ENCODE results near the gene ABO. TPM values are rescaled to one million over a fixed set of nuclear protein-coding genes. Genes with fewer than 3 reads are reported as not detected.

Gene ABO
- total RNA-seq (not detected in 2 replicates), polyA plus RNA-seq (not detected in 2 replicates), polyA minus RNA-seq (0.07 and 1.6 TPM in 2 replicates)
- 0.42 TPM for total RNA-seq (2013)

DNA sequence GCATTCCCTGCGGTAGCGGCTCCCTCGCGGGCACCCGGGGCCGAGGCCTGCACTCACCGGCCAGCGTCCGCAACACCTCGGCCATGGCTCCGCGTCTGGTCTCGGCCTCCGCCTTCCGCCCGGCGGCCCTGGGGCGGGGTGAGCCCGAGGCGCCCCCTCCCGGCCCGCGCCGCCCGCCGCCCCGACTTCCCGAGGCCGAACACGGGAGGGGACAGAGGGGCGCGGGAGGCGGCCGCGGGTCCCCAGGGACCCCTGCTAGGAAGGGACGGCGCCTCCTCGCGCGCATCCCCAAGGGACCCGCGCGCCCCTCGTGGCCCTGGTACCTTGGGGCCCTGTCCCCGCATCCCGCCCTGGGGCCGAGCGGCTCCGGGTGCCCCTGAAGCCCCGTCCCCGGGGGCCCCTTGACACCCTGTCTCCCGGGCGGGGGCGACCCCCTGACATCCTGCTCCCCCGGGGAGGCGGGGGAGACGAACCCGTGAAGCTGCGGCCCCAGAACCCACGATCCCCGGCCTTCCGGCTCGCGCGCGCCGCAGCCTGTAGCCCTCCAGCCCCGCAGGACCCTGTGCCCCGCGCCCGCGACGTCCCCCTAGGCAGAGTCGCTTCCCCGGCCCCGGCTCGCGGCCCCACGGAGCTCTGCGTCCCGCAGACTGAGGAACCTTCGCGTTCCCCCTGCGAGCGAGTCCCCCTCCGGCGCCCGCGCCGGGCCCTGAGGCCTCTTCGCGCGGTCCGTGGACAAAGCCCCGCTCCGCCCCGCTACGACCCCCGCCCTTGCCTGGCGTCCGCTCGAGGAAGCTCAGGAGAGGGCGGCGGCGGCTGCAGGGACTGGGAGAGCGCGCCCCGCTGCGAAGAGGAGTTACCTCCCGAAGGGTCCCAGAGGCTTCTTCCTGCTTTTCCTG is at the start of gene ABO:
Gene ABO, minus strand, starts transcription at position 97 of the 896 bp plus-strand sequence.
- Histone ChIP-seq H3K4me3 (ENCODE audit: control extremely low read depth in 1 of 5, extremely low read depth in 1 of 5, insufficient read depth in 1 of 5, low read depth in 2 of 5, low read length in 4 of 5) (no peak within 1 kb of the TSS), H3K9me3 (ENCODE audit: control extremely low read depth in 1 of 3, control insufficient read depth in 2 of 3, insufficient read depth in 1 of 3, low read length in 2 of 3) (peaks cover 0 to 18% (median 2%) of the 10 kb centered on the region in 3 donors), H3K36me3 (replicated peaks in 1 of 2; ENCODE audit: control extremely low read depth in 1 of 2, control insufficient read depth in 1 of 2, extremely low read depth in 1 of 2, insufficient read depth in 2 of 2, low read length in 1 of 2) (no peaks in the 10 kb centered on the region), H3K9ac (ENCODE audit: low read length) (no peak within 1 kb of the TSS), H2AFZ (ENCODE audit: insufficient read depth, low read depth, low read length, poor library complexity, severe bottlenecking) (no peak within 1 kb of the TSS), H3K79me2 (ENCODE audit: control insufficient read depth, insufficient read depth, low read length) (no peaks in the 10 kb centered on the region), H3K4me2 (replicated peaks; ENCODE audit: low read depth, low read length, poor library complexity, severe bottlenecking) (peak within 1 kb of the TSS; percentile 68), H3K4me1 (ENCODE audit: control insufficient read depth in 2 of 2, insufficient read depth in 2 of 2, low read length in 2 of 2) (peaks cover 0 to 8% of the 10 kb centered on the region in 2 donors), H3K27ac (ENCODE audit: low read length in 2 of 2) (no peak within 1 kb of the TSS), H4K20me1 (ENCODE audit: control insufficient read depth, insufficient read depth, low read length, poor library complexity, severe bottlenecking) (no peaks in the 10 kb centered on the region), H3K27me3 (replicated peaks in 1 of 4; ENCODE audit: control extremely low read depth in 1 of 4, control insufficient read depth in 3 of 4, insufficient read depth in 4 of 4, low read length in 3 of 4) (peaks cover 0 to 42% (median 8%) of the 10 kb centered on the region in 4 experiments)
- no peak for DNase-seq
- intact Hi-C loops (cut with micrococcal nuclease), result no loop called here
- Mint-ChIP-seq H3K27ac (no peak within 1 kb of the TSS), H3K4me1 (peaks cover 2% of the 10 kb centered on the region), H3K9me3 (ENCODE audit: insufficient read depth) (no peaks in the 10 kb centered on the region), H3K27me3 (peaks cover 53% of the 10 kb centered on the region), H3K4me3 (peak within 1 kb of the TSS; percentile 27)
- 3% methylated on average over 110 of the region's 110 CpGs for WGBS (ENCODE audit: insufficient coverage)
- TF ChIP-seq EZH2 (IDR thresholded peaks at IDR 0.05; ENCODE audit: borderline replicate concordance, insufficient read depth, low read depth, low read length, poor library complexity, severe bottlenecking), result no peak
- TF ChIP-seq, protein P1, sequence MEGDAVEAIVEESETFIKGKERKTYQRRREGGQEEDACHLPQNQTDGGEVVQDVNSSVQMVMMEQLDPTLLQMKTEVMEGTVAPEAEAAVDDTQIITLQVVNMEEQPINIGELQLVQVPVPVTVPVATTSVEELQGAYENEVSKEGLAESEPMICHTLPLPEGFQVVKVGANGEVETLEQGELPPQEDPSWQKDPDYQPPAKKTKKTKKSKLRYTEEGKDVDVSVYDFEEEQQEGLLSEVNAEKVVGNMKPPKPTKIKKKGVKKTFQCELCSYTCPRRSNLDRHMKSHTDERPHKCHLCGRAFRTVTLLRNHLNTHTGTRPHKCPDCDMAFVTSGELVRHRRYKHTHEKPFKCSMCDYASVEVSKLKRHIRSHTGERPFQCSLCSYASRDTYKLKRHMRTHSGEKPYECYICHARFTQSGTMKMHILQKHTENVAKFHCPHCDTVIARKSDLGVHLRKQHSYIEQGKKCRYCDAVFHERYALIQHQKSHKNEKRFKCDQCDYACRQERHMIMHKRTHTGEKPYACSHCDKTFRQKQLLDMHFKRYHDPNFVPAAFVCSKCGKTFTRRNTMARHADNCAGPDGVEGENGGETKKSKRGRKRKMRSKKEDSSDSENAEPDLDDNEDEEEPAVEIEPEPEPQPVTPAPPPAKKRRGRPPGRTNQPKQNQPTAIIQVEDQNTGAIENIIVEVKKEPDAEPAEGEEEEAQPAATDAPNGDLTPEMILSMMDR (IDR thresholded peaks at IDR 0.05), result no peak
- POLR2A ChIA-PET, result no interaction called here
- no peak for ATAC-seq (ENCODE audit: low read depth)
- CTCF ChIA-PET, result no interaction called here

Data from B cell (primary cell).